B cell (primary cell): ENCODE results near the gene CAMK2D. TPM values are rescaled to one million over a fixed set of nuclear protein-coding genes. Genes with fewer than 3 reads are reported as not detected.

Experiments used
- ATAC-seq: fragments of 200-7000 bp; cut with Tn5 transposase; one replicate; pipeline ENCODE4 v1.10.0; 2021; ENCODE audit warnings: low read depth, mild to moderate bottlenecking, moderate number of reproducible peaks, moderate library complexity
- CTCF ChIA-PET: fragments of 350-600 bp; sonication (Branson Sonifier 250); formaldehyde crosslinking; loops from one replicate; lab custom pipeline; 2021; ENCODE audit warnings: antibody characterized with exemption, inconsistent platforms; lab: Charles Lee
- POLR2A ChIA-PET: fragments of 350-600 bp; sonication (Branson Sonifier 250); formaldehyde crosslinking; loops from one replicate; lab custom pipeline; 2021; ENCODE audit warnings: antibody characterized with exemption; lab: Charles Lee
- DNase-seq: peaks from one replicate; pipeline ENCODE4 v3.0.0; 2013
- H2AFZ ChIP-seq: 2 replicates; pipeline ENCODE4 v1.6.1; 2012; ENCODE audit warnings: mild to moderate bottlenecking, low read depth, low read length; ENCODE audit not compliant: insufficient read depth, poor library complexity, severe bottlenecking
- H3K27ac ChIP-seq, 2 donors: 1 replicate in 1 of 2; 2 replicates in 1 of 2; pipeline ENCODE4 v1.5.1; 2012 to 2013; ENCODE audit warnings: low read length in 2 of 2, mild to moderate bottlenecking in 2 of 2, moderate library complexity in 1 of 2
- H3K27me3 ChIP-seq, 4 experiments: fragments of 200-600 bp in 1 of 4; sonication (generic) in 1 of 4; replicated peaks in 1 of 4; 1 replicate in 2 of 4; 2 replicates in 2 of 4; pipeline versions ENCODE4 v1.6.1 to v1.7.0; 2013 to 2016; ENCODE audit warnings: low read length in 3 of 4, mild to moderate bottlenecking in 2 of 4, mixed read lengths in 1 of 4, moderate library complexity in 1 of 4; ENCODE audit not compliant: insufficient read depth in 4 of 4, control insufficient read depth in 3 of 4; ENCODE audit errors: control extremely low read depth in 1 of 4
- H3K36me3 ChIP-seq, 2 experiments: replicated peaks in 1 of 2; 1 replicate in 1 of 2; 2 replicates in 1 of 2; pipeline versions ENCODE4 v1.6.1 to v1.7.1; 2013; ENCODE audit warnings: low read length in 1 of 2; ENCODE audit not compliant: insufficient read depth in 2 of 2, control insufficient read depth in 1 of 2; ENCODE audit errors: control extremely low read depth in 1 of 2, extremely low read depth in 1 of 2
- H3K4me1 ChIP-seq, 2 donors: fragments of 200-600 bp in 1 of 2; sonication (generic) in 1 of 2; 1 replicate in 1 of 2; 2 replicates in 1 of 2; pipeline versions ENCODE4 v1.5.1 to v1.6.1; 2013 to 2017; ENCODE audit warnings: low read length in 2 of 2; ENCODE audit not compliant: control insufficient read depth in 2 of 2, insufficient read depth in 2 of 2
- H3K4me2 ChIP-seq: replicated peaks from 2 replicates; pipeline ENCODE3; 2012; ENCODE audit warnings: mild to moderate bottlenecking, low read depth, low read length; ENCODE audit not compliant: poor library complexity, severe bottlenecking
- H3K4me3 ChIP-seq, 5 experiments: fragments of 200-600 bp in 1 of 5; sonication (generic) in 1 of 5; 1 replicate in 3 of 5; 2 replicates in 2 of 5; pipeline versions ENCODE4 v1.5.1 to v1.7.0; 2011 to 2016; ENCODE audit warnings: low read length in 4 of 5, mild to moderate bottlenecking in 4 of 5, low read depth in 2 of 5, control low read depth in 1 of 5, moderate library complexity in 1 of 5; ENCODE audit not compliant: insufficient read depth in 1 of 5; ENCODE audit errors: control extremely low read depth in 1 of 5, extremely low read depth in 1 of 5
- H3K79me2 ChIP-seq: fragments of 200-600 bp; sonication (generic); one replicate; pipeline ENCODE4 v1.6.0; 2016; ENCODE audit warnings: low read length; ENCODE audit not compliant: control insufficient read depth, insufficient read depth
- H3K9ac ChIP-seq: fragments of 200-600 bp; sonication (generic); 2 replicates; pipeline ENCODE4 v1.6.1; 2017; ENCODE audit warnings: mild to moderate bottlenecking, low read length, moderate library complexity
- H3K9me3 ChIP-seq, 3 donors: one replicate each; pipeline versions ENCODE4 v1.6.1 to v1.7.1; 2013; ENCODE audit warnings: low read length in 2 of 3; ENCODE audit not compliant: control insufficient read depth in 2 of 3, insufficient read depth in 1 of 3; ENCODE audit errors: control extremely low read depth in 1 of 3
- H4K20me1 ChIP-seq: 2 replicates; pipeline ENCODE4 v1.6.0; 2012; ENCODE audit warnings: mild to moderate bottlenecking, low read length; ENCODE audit not compliant: insufficient read depth, control insufficient read depth, poor library complexity, severe bottlenecking
- H3K27ac Mint-ChIP-seq: one replicate; pipeline ENCODE4 v1.8.0; 2021; ENCODE audit warnings: mixed read lengths
- H3K27me3 Mint-ChIP-seq: one replicate; pipeline ENCODE4 v1.8.0; 2021; ENCODE audit warnings: mixed read lengths
- H3K4me1 Mint-ChIP-seq: one replicate; pipeline ENCODE4 v1.8.0; 2021; ENCODE audit warnings: mixed read lengths
- H3K4me3 Mint-ChIP-seq: one replicate; pipeline ENCODE4 v1.8.0; 2021; ENCODE audit warnings: mixed read lengths
- H3K9me3 Mint-ChIP-seq: one replicate; pipeline ENCODE4 v1.8.0; 2022; ENCODE audit warnings: mixed read lengths; ENCODE audit not compliant: insufficient read depth
- EZH2 ChIP-seq: IDR thresholded peaks from 2 replicates; pipeline ENCODE4 v1.6.1; 2012; ENCODE audit warnings: borderline replicate concordance, low read depth, mild to moderate bottlenecking, moderate library complexity, low read length; ENCODE audit not compliant: insufficient read depth, poor library complexity, severe bottlenecking
- WGBS: methylation state at CpG from one replicate; pipeline ENCODE4 v1.1.5; 2013; ENCODE audit warnings: missing lambda C conversion rate; ENCODE audit not compliant: insufficient coverage; 5-methylcytosine and 5-hydroxymethylcytosine counted together
- intact Hi-C: fragments of 100-400 bp; cut with micrococcal nuclease; formaldehyde crosslinking; loops from one replicate; pipeline ENCODE4 v1.10.0; 2022
- polyA plus RNA-seq: library from polyadenylated mRNA; depleted of rRNA; stranded (reverse); fragments of >200 nt; gene quantifications from 2 replicates; pipeline ENCODE4 v1.2.3, GENCODE V29; 2012
- total RNA-seq, 2 donors: library from RNA; stranded (reverse); fragments of 120-200 nt in 1 of 2; gene quantifications; 1 replicate in 1 of 2; 2 replicates in 1 of 2; pipeline versions ENCODE4 v1.2.3 to v1.2.4, GENCODE V29; 2013 to 2022
- TF ChIP-seq, protein P1 (sequence below): fragments of 200-600 bp; IDR thresholded peaks from one replicate; pipeline ENCODE4 v1.8.0; 2022; ENCODE audit warnings: antibody characterized with exemption, mild to moderate bottlenecking

Gene CAMK2D
- total and polyA plus RNA-seq, 2 donors (not counting 1 experiment from before 2014, with no cell fraction given) = 26.3 to 57.0 TPM

DNA sequence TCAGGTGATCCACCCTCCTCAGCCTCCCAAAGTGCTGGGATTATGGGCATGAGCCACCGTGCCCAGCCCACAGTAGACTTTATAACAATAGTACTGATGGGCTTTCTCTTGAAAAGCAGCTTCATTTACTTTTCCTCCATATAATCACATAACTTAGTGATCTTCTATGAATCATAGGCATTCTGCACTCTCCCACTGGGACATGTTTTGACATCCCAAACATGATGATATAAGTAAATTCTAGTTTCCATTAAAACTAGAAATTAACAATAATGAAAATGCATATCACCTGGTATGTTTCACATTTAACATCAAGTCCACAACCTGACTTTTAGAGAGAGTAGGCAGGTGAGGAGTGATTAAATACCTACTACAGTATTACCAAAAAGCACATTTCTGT lies 96.5 kb downstream of the CAMK2D start:
- Histone ChIP-seq H3K4me1 (no peaks in the 10 kb centered on the region), H3K9ac (no peak overlapping the region), H2AFZ (no peak overlapping the region), H3K4me2 (no peak overlapping the region), H3K79me2 (peaks cover 79% of the 10 kb centered on the region), H4K20me1 (no peaks in the 10 kb centered on the region), H3K4me3 (no peak overlapping the region), H3K27ac (peak overlapping the region in 1 of 2 donors; percentile 43), H3K36me3 (peaks cover 3 to 23% of the 10 kb centered on the region in 2 experiments), H3K27me3 (no peaks in the 10 kb centered on the region), H3K9me3 (peaks cover 0 to 1% (median 0%) of the 10 kb centered on the region in 3 donors)
- no peak for DNase-seq
- no CpG with 5 or more reads among the region's 1 CpG for WGBS
- CTCF ChIA-PET = interaction anchor here (1.0 to 1.9 kb wide), 2 partner anchors 10 to 69 kb away, joined by 3 to 4 read pairs; no protein-coding TSS in a partner anchor
- H3K27me3 Mint-ChIP-seq = no peaks in the 10 kb centered on the region
- POLR2A ChIA-PET = no interaction called here
- no peaks in the 10 kb centered on the region for H3K9me3 Mint-ChIP-seq
- intact Hi-C loops = loop anchor here (2.0 kb wide), 1 partner anchor 14 kb away; no protein-coding TSS in a partner anchor
- ATAC-seq = no peak
- TF ChIP-seq EZH2 = no peak
- TF ChIP-seq, protein P1, sequence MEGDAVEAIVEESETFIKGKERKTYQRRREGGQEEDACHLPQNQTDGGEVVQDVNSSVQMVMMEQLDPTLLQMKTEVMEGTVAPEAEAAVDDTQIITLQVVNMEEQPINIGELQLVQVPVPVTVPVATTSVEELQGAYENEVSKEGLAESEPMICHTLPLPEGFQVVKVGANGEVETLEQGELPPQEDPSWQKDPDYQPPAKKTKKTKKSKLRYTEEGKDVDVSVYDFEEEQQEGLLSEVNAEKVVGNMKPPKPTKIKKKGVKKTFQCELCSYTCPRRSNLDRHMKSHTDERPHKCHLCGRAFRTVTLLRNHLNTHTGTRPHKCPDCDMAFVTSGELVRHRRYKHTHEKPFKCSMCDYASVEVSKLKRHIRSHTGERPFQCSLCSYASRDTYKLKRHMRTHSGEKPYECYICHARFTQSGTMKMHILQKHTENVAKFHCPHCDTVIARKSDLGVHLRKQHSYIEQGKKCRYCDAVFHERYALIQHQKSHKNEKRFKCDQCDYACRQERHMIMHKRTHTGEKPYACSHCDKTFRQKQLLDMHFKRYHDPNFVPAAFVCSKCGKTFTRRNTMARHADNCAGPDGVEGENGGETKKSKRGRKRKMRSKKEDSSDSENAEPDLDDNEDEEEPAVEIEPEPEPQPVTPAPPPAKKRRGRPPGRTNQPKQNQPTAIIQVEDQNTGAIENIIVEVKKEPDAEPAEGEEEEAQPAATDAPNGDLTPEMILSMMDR = no peak
- no peak overlapping the region for H3K4me3 Mint-ChIP-seq
- H3K4me1 Mint-ChIP-seq = peaks cover 18% of the 10 kb centered on the region
- H3K27ac Mint-ChIP-seq = no peak overlapping the region

DNA sequence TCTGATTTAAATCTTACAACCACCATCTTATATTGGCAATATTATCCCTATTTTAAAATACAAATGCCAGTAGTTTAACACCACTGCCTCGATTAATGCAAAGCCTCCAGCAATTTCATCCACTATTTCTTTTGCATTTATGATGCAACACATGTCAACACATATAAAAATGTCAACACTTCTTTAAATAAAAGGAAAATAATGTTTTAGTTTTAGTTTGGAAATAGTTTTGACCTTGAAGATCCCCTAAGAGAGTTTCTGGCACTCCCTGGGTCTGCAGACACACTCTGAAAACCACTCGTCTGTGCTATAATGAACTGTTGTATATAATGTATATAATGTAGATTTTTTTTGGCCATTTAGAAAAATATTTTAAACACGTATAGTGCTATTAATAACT lies 99.0 kb downstream of the CAMK2D start:
- Histone ChIP-seq H3K9ac (no peak overlapping the region), H3K4me3 (no peak overlapping the region), H3K4me2 (no peak overlapping the region), H3K27ac (no peak overlapping the region), H3K79me2 (peaks cover 86% of the 10 kb centered on the region), H3K27me3 (no peaks in the 10 kb centered on the region), H4K20me1 (no peaks in the 10 kb centered on the region), H3K36me3 (peaks cover 3 to 14% of the 10 kb centered on the region in 2 experiments), H2AFZ (no peak overlapping the region), H3K4me1 (peaks cover 7 to 11% of the 10 kb centered on the region in 2 donors), H3K9me3 (peaks cover 0 to 1% (median 0%) of the 10 kb centered on the region in 3 donors)
- intact Hi-C loops = no loop called here
- peaks cover 37% of the 10 kb centered on the region for H3K4me1 Mint-ChIP-seq
- TF ChIP-seq, protein P1 = no peak
- no peak for TF ChIP-seq EZH2
- H3K27me3 Mint-ChIP-seq = no peaks in the 10 kb centered on the region
- H3K27ac Mint-ChIP-seq = no peak overlapping the region
- 100% methylated on average over 1 of the region's 3 CpGs for WGBS
- H3K4me3 Mint-ChIP-seq = no peak overlapping the region
- no peaks in the 10 kb centered on the region for H3K9me3 Mint-ChIP-seq
- DNase-seq (no peak), ATAC-seq (no peak)
- POLR2A ChIA-PET = interaction anchor here (0.7 kb wide), 1 partner anchor 58 kb away, joined by 4 read pairs; no protein-coding TSS in a partner anchor
- CTCF ChIA-PET = no interaction called here
